ENCODE measurements around the gene COX6B2. TPM values are rescaled to one million over a fixed set of nuclear protein-coding genes. Genes with fewer than 3 reads are reported as not detected.

COX6B2 gene
- total RNA-seq, 2 donors from 2014 or later = 0.15 to 0.50 TPM

- peaks cover under 1% of the 10 kb centered on the region for H3K36me3 Mint-ChIP-seq (ENCODE audit: low read depth)
- H3K4me1 Mint-ChIP-seq = no peaks in the 10 kb centered on the region
- H3K27me3 Mint-ChIP-seq = peaks cover 12% of the 10 kb centered on the region
- no peak overlapping the region for H3K4me3 Mint-ChIP-seq
- H3K9me3 Mint-ChIP-seq = no peaks in the 10 kb centered on the region
- no peak overlapping the region for H3K27ac Mint-ChIP-seq
- ATAC-seq (replicated peaks) = no peak
Measured at GRCh38 chr19:55358493-55358892, 4.0 kb upstream of the COX6B2 start.

- Mint-ChIP-seq H3K4me1 (peaks cover 17% of the 10 kb centered on the region), H3K4me3 (no peak overlapping the region), H3K36me3 (ENCODE audit: low read depth) (peaks cover 11% of the 10 kb centered on the region), H3K27me3 (peaks cover 36% of the 10 kb centered on the region), H3K27ac (no peak overlapping the region), H3K9me3 (no peaks in the 10 kb centered on the region)
- no peak for ATAC-seq (replicated peaks)
Measured at GRCh38 chr19:55355213-55355821, 798 bp upstream of the COX6B2 start.

GRCh38 chr19:55353803-55354697, 469 bp downstream of the COX6B2 start:
- H3K9me3 Mint-ChIP-seq = no peaks in the 10 kb centered on the region

GRCh38 chr19:55353356-55353802, 1.1 kb downstream of the COX6B2 start:
- H3K4me3 Mint-ChIP-seq = peak overlapping the region; percentile 68
- H3K27ac Mint-ChIP-seq = no peak overlapping the region
- peaks cover 17% of the 10 kb centered on the region for H3K4me1 Mint-ChIP-seq
- H3K36me3 Mint-ChIP-seq (ENCODE audit: low read depth) = peaks cover 11% of the 10 kb centered on the region
- H3K27me3 Mint-ChIP-seq = peaks cover 36% of the 10 kb centered on the region
- no peaks in the 10 kb centered on the region for H3K9me3 Mint-ChIP-seq
- ATAC-seq (replicated peaks) = no peak

More at GRCh38 chr19:55353803-55354697, 469 bp downstream of the COX6B2 start:
- peaks cover 36% of the 10 kb centered on the region for H3K27me3 Mint-ChIP-seq
- no peak overlapping the region for H3K27ac Mint-ChIP-seq
- peak; percentile 84 for ATAC-seq (replicated peaks)
- peaks cover 17% of the 10 kb centered on the region for H3K4me1 Mint-ChIP-seq
- peak overlapping the region; percentile 68 for H3K4me3 Mint-ChIP-seq
- H3K36me3 Mint-ChIP-seq (ENCODE audit: low read depth) = peaks cover 11% of the 10 kb centered on the region

GRCh38 chr19:55352549-55353145, 1.9 kb downstream of the COX6B2 start:
- peaks cover 36% of the 10 kb centered on the region for H3K27me3 Mint-ChIP-seq
- ATAC-seq (replicated peaks) = no peak
- peaks cover 11% of the 10 kb centered on the region for H3K36me3 Mint-ChIP-seq (ENCODE audit: low read depth)
- peaks cover 17% of the 10 kb centered on the region for H3K4me1 Mint-ChIP-seq
- peak overlapping the region; percentile 68 for H3K4me3 Mint-ChIP-seq
- H3K9me3 Mint-ChIP-seq = no peaks in the 10 kb centered on the region
- no peak overlapping the region for H3K27ac Mint-ChIP-seq

- Mint-ChIP-seq H3K36me3 (ENCODE audit: low read depth) (peaks cover 11% of the 10 kb centered on the region), H3K27me3 (peaks cover 31% of the 10 kb centered on the region), H3K9me3 (no peaks in the 10 kb centered on the region), H3K4me1 (peaks cover 17% of the 10 kb centered on the region), H3K4me3 (no peak overlapping the region), H3K27ac (no peak overlapping the region)
- no peak for ATAC-seq (replicated peaks)
Measured at GRCh38 chr19:55352040-55352439, 2.5 kb downstream of the COX6B2 start.

GRCh38 chr19:55350620-55351315, 3.8 kb downstream of the COX6B2 start:
- H3K4me3 Mint-ChIP-seq = no peak overlapping the region
- no peaks in the 10 kb centered on the region for H3K9me3 Mint-ChIP-seq
- no peak overlapping the region for H3K27ac Mint-ChIP-seq
- H3K36me3 Mint-ChIP-seq (ENCODE audit: low read depth) = peaks cover 11% of the 10 kb centered on the region
- peaks cover 30% of the 10 kb centered on the region for H3K27me3 Mint-ChIP-seq
- peaks cover 17% of the 10 kb centered on the region for H3K4me1 Mint-ChIP-seq
- ATAC-seq (replicated peaks) = no peak

GRCh38 chr19:55348317-55349034, 6.0 kb downstream of the COX6B2 start:
- Mint-ChIP-seq H3K9me3 (no peaks in the 10 kb centered on the region), H3K4me1 (peaks cover 17% of the 10 kb centered on the region), H3K27ac (no peak overlapping the region), H3K36me3 (ENCODE audit: low read depth) (peaks cover 23% of the 10 kb centered on the region), H3K4me3 (no peak overlapping the region), H3K27me3 (peaks cover 23% of the 10 kb centered on the region)
- ATAC-seq (replicated peaks) = no peak

- no peak for ATAC-seq (replicated peaks)
- H3K4me1 Mint-ChIP-seq = peaks cover 8% of the 10 kb centered on the region
- no peaks in the 10 kb centered on the region for H3K9me3 Mint-ChIP-seq
- peaks cover 20% of the 10 kb centered on the region for H3K36me3 Mint-ChIP-seq (ENCODE audit: low read depth)
- H3K27me3 Mint-ChIP-seq = peaks cover 15% of the 10 kb centered on the region
- no peak overlapping the region for H3K4me3 Mint-ChIP-seq
- H3K27ac Mint-ChIP-seq = no peak overlapping the region
Measured at GRCh38 chr19:55347442-55348009, 7.0 kb downstream of the COX6B2 start.

- H3K4me1 Mint-ChIP-seq = peaks cover 7% of the 10 kb centered on the region
- H3K4me3 Mint-ChIP-seq = no peak overlapping the region
- no peaks in the 10 kb centered on the region for H3K9me3 Mint-ChIP-seq
- peaks cover 20% of the 10 kb centered on the region for H3K36me3 Mint-ChIP-seq (ENCODE audit: low read depth)
- ATAC-seq (replicated peaks) = no peak
- H3K27me3 Mint-ChIP-seq = peaks cover 9% of the 10 kb centered on the region
- H3K27ac Mint-ChIP-seq = no peak overlapping the region
Measured at GRCh38 chr19:55346725-55347441, 7.6 kb downstream of the COX6B2 start.

- Mint-ChIP-seq H3K4me1 (peaks cover 5% of the 10 kb centered on the region), H3K4me3 (no peak overlapping the region), H3K36me3 (ENCODE audit: low read depth) (peaks cover 20% of the 10 kb centered on the region), H3K27me3 (peaks cover under 1% of the 10 kb centered on the region), H3K27ac (no peak overlapping the region), H3K9me3 (no peaks in the 10 kb centered on the region)
- ATAC-seq (replicated peaks) = no peak
Measured at GRCh38 chr19:55345818-55346724, 8.4 kb downstream of the COX6B2 start.

GRCh38 chr19:55345101-55345817, 9.3 kb downstream of the COX6B2 start:
- ATAC-seq (replicated peaks) = no peak

More at GRCh38 chr19:55345101-55345817, 9.3 kb downstream of the COX6B2 start:
- peaks cover 20% of the 10 kb centered on the region for H3K36me3 Mint-ChIP-seq (ENCODE audit: low read depth)
- H3K4me1 Mint-ChIP-seq = peaks cover 5% of the 10 kb centered on the region
- H3K9me3 Mint-ChIP-seq = no peaks in the 10 kb centered on the region
- no peak overlapping the region for H3K4me3 Mint-ChIP-seq
- no peak overlapping the region for H3K27ac Mint-ChIP-seq
- no peaks in the 10 kb centered on the region for H3K27me3 Mint-ChIP-seq
